HEK293T (cell line): ENCODE measurements around the gene PIEZO2.

Experiments
- ARNT ChIP-seq: fragments of 450-650 bp; IDR thresholded peaks from 2 replicates; pipeline ENCODE4 v1.6.1; 2017; ENCODE audit warnings: mild to moderate bottlenecking
- FOXK2 ChIP-seq: fragments of 450-650 bp; IDR thresholded peaks from 2 replicates; pipeline ENCODE4 v1.6.1; 2016; ENCODE audit warnings: mild to moderate bottlenecking
- FOXM1 ChIP-seq: fragments of 450-650 bp; IDR thresholded peaks from 2 replicates; pipeline ENCODE4 v1.6.1; 2017; ENCODE audit warnings: mild to moderate bottlenecking, borderline replicate concordance
- NFRKB ChIP-seq: fragments of 450-650 bp; IDR thresholded peaks from 2 replicates; pipeline ENCODE4 v1.6.1; 2016; ENCODE audit warnings: mild to moderate bottlenecking, moderate library complexity
- SP1 ChIP-seq: fragments of 450-650 bp; IDR thresholded peaks from 2 replicates; pipeline ENCODE4 v1.6.1; 2017
- TARDBP ChIP-seq: fragments of 450-650 bp; IDR thresholded peaks from 2 replicates; pipeline ENCODE4 v1.6.1; 2016

- no peak for TF ChIP-seq ARNT
- TF ChIP-seq FOXM1, result no peak
- TF ChIP-seq TARDBP, result no peak
- TF ChIP-seq NFRKB, result no peak
- no peak for TF ChIP-seq SP1
- no peak for TF ChIP-seq FOXK2
These were observed 488.1 kb downstream of the PIEZO2 start for GRCh38 chr18:10661317-10661716.
